ENCODE measurements around the gene CITED2.

CITED2 gene

GRCh38 chr6:139330306-139330705, 44.1 kb downstream of the CITED2 start:
- no peak for DNase-seq (ENCODE audit: low read depth in 2 of 2)

- DNase-seq (ENCODE audit: low read depth in 2 of 2) = no peak
Measured at GRCh38 chr6:139329224-139329623, 45.2 kb downstream of the CITED2 start.

DNA sequence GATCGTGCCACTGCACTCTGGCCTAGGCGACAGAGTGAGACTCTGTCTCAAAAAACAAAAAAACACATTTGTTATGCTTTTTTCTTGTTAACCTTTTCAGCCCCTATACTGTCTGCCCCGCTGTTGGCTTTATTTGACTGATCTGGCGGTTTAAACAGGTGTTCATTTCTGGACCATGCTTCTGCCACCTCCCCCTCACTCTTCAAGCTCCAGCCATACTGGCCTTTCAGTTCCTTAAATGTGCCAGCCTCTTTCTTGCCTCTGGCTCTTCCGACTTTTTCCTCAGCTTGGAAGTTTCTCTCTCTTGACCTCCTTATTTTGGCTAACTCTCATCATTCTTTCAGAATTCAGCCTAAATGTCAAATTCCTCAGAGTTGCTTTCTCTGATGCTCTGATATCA, 47.4 kb downstream of the CITED2 start:
- no peak for DNase-seq (ENCODE audit: low read depth in 2 of 2)

DNA sequence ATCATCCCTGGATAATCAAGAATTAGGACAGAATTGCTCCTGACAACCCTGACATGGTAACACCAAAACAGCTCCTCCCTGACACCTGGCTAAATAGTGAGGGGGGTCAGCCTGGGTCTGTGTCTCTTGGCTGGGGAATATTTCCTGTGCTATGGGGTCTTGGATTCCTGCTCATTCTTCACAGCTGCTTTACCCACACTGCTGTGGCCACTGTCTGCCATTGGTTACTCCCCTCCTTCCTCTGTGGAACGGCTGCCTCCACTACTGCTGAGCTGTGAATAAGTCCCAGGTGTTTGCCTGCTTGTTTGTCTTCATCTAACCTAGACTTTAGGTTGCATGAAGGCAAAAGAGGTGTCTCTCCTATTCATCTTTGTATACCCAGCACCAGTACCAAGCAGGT, 48.8 kb downstream of the CITED2 start:
- DNase-seq (ENCODE audit: low read depth in 2 of 2) = no peak

- DNase-seq (ENCODE audit: low read depth in 2 of 2) = no peak
Measured at GRCh38 chr6:139325125-139325524, 49.3 kb downstream of the CITED2 start.

DNA sequence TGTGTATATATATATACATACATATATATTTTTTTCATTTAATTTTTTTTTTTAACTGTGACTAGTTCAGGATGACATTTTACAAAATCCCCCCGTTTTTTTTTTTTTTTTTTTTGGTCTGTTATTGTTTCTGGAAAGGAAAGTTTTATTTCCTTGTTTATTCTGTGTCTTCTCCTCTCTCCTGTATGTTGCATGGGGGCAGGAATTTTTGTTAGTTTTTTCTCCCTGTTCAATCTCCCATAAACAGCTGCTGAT, 50.2 kb downstream of the CITED2 start:
- DNase-seq (ENCODE audit: low read depth in 2 of 2) = no peak

DNA sequence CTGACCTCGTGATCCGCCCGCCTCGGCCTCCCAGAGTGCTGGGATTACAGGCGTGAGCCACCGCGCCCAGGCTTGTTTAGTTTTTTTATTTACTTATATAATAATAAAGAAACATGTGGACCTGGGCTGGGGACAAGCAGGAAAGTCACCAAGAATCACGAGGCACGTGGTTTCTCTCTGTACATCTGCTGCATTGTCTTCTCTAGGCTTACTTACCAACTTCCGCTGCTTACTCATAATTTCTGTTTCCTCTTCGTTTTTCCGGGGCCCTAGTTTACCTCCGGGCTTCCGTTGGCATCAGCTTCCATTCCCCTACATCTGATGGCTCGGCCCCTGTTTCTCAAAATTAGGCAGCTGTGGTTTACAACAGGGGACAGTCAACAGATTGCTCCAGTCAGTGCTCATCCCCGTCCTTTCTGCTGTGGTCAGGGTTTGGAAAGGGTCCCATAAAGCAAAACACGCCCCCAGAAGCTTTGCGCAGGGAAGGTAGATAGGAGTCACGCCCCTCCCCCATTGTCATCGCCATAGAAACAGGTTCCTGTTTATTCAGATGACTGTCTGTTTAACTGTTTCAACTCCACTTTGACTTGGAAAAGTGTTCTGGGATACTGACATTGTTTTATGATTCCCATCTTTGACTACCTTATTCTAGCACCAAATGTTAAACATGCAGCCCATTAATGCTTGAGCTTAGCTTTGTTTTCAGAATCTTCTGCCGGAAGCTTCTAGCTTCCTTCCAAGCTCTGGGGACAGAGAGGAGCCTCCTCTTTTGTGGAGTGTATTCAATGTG, 50.7 kb downstream of the CITED2 start:
- peak; percentile 59 to 61 for DNase-seq (ENCODE audit: low read depth in 2 of 2)
